ENCODE data around the gene NFKBIZ. TPM values are rescaled to one million over a fixed set of nuclear protein-coding genes. Genes with fewer than 3 reads are reported as not detected.

Gene NFKBIZ
- total and polyA plus RNA-seq, 2 experiments from 2014 or later, result 15.7 to 19.1 TPM

GRCh38 chr3:101829437-101829830 lies 19.9 kb upstream of the NFKBIZ start:
- TF ChIP-seq EZH2phosphoT487 (IDR thresholded peaks at IDR 0.05; ENCODE audit: insufficient read depth, low read depth) (no peak), EZH2 (IDR thresholded peaks at IDR 0.05; ENCODE audit: insufficient read depth, poor library complexity, severe bottlenecking) (no peak)
- peaks cover 37% of the 10 kb centered on the region for H3K4me1 ChIP-seq (ENCODE audit: insufficient read depth)
- H4K20me1 ChIP-seq (ENCODE audit: insufficient read depth), result no peaks in the 10 kb centered on the region
- H3K27me3 ChIP-seq (replicated peaks; ENCODE audit: insufficient read depth), result no peaks in the 10 kb centered on the region
- WGBS, 2 experiments (ENCODE audit: low coverage in 1 of 2, low lambda C conversion rate in 2 of 2, missing lambda C conversion rate in 2 of 2), result 88 to 94% methylated on average over 2 of the region's 2 CpGs
- H3K9me3 ChIP-seq (ENCODE audit: low read depth), result no peaks in the 10 kb centered on the region
- peak overlapping the region; percentile 78 for H3K4me3 ChIP-seq
- in situ Hi-C loops (cut with MboI), result no loop called here
- H3K36me3 ChIP-seq (ENCODE audit: low read depth), result no peaks in the 10 kb centered on the region
- peak overlapping the region; percentile 94 for H3K4me2 ChIP-seq (ENCODE audit: unreplicated experiment)
- H3K9me2 ChIP-seq (ENCODE audit: insufficient read depth), result no peaks in the 10 kb centered on the region
- peak overlapping the region; percentile 91 for H2AFZ ChIP-seq
- peak overlapping the region; percentile 87; the same call in 1 of the 2 replicates for H3K9ac ChIP-seq
- H3F3A ChIP-seq (ENCODE audit: insufficient read depth), result peaks cover 28% of the 10 kb centered on the region; the same call in 1 of the 2 replicates
- DNase-seq, result no peak
- peaks cover 7% of the 10 kb centered on the region; the same call in 1 of the 2 replicates for H3K79me2 ChIP-seq (ENCODE audit: insufficient read depth)
- no peak overlapping the region; the same call in 1 of the 2 replicates for H3K27ac ChIP-seq

- Histone ChIP-seq H4K20me1 (ENCODE audit: insufficient read depth) (no peaks in the 10 kb centered on the region), H3K36me3 (ENCODE audit: low read depth) (no peaks in the 10 kb centered on the region), H3K9me3 (ENCODE audit: low read depth) (no peaks in the 10 kb centered on the region), H3K4me1 (ENCODE audit: insufficient read depth) (peaks cover 37% of the 10 kb centered on the region), H3K79me2 (ENCODE audit: insufficient read depth) (peaks cover 7% of the 10 kb centered on the region; the same call in 1 of the 2 replicates), H2AFZ (no peak overlapping the region), H3K4me3 (0 out of 2 replicates have a peak overlapping the region, but pooled peaks have one; percentile 78), H3K9me2 (ENCODE audit: insufficient read depth) (no peaks in the 10 kb centered on the region), H3K4me2 (ENCODE audit: unreplicated experiment) (no peak overlapping the region), H3K27ac (no peak overlapping the region), H3F3A (ENCODE audit: insufficient read depth) (peaks cover 28% of the 10 kb centered on the region; the same call in 1 of the 2 replicates), H3K27me3 (replicated peaks; ENCODE audit: insufficient read depth) (no peaks in the 10 kb centered on the region), H3K9ac (no peak overlapping the region)
- in situ Hi-C loops (cut with MboI), result no loop called here
- WGBS, 2 experiments (ENCODE audit: low coverage in 1 of 2, low lambda C conversion rate in 2 of 2, missing lambda C conversion rate in 2 of 2), result 83% methylated on average over 2 of the region's 2 CpGs
- TF ChIP-seq EZH2phosphoT487 (IDR thresholded peaks at IDR 0.05; ENCODE audit: insufficient read depth, low read depth) (no peak), EZH2 (IDR thresholded peaks at IDR 0.05; ENCODE audit: insufficient read depth, poor library complexity, severe bottlenecking) (no peak)
- DNase-seq, result no peak
These were observed 19.4 kb upstream of the NFKBIZ start for GRCh38 chr3:101829874-101830273.

GRCh38 chr3:101833446-101833974 lies 15.8 kb upstream of the NFKBIZ start:
- Histone ChIP-seq H3K27me3 (replicated peaks; ENCODE audit: insufficient read depth) (no peaks in the 10 kb centered on the region), H3K27ac (no peak overlapping the region), H3F3A (ENCODE audit: insufficient read depth) (peaks cover 4% of the 10 kb centered on the region; the same call in 1 of the 2 replicates), H3K4me3 (no peak overlapping the region), H3K4me2 (ENCODE audit: unreplicated experiment) (no peak overlapping the region), H3K36me3 (ENCODE audit: low read depth) (no peaks in the 10 kb centered on the region), H3K4me1 (ENCODE audit: insufficient read depth) (peaks cover 18% of the 10 kb centered on the region), H3K79me2 (ENCODE audit: insufficient read depth) (peaks cover 7% of the 10 kb centered on the region; the same call in 1 of the 2 replicates), H3K9ac (no peak overlapping the region), H2AFZ (no peak overlapping the region), H4K20me1 (ENCODE audit: insufficient read depth) (no peaks in the 10 kb centered on the region), H3K9me2 (ENCODE audit: insufficient read depth) (no peaks in the 10 kb centered on the region), H3K9me3 (ENCODE audit: low read depth) (no peaks in the 10 kb centered on the region)
- 97 to 100% methylated on average over 2 of the region's 2 CpGs for WGBS, 2 experiments (ENCODE audit: low coverage in 1 of 2, low lambda C conversion rate in 2 of 2, missing lambda C conversion rate in 2 of 2)
- TF ChIP-seq EZH2phosphoT487 (IDR thresholded peaks at IDR 0.05; ENCODE audit: insufficient read depth, low read depth) (no peak), EZH2 (IDR thresholded peaks at IDR 0.05; ENCODE audit: insufficient read depth, poor library complexity, severe bottlenecking) (no peak)
- in situ Hi-C loops (cut with MboI), result no loop called here
- DNase-seq, result no peak

DNA sequence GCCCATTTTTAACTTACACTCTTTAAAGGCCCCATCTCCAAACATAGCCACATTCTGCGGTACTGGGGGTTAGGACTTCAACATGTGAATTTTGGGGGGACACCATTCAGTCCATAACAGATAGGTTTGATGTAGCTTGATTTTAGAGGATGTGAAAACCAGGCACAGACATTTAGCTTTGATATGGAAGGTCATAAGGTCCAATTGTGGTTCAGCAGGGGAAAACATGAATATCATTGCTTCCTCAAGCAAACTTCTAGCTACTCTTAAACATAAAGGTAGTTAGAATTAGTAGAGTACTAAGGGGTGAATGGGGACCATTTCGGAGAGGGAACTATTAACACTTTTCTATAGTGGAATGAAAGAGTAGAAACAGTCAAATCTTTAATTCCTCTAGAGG lies 13.6 kb upstream of the NFKBIZ start:
- Histone ChIP-seq H2AFZ (no peak overlapping the region), H3K27ac (no peak overlapping the region), H3K9ac (no peak overlapping the region), H3K4me3 (no peak overlapping the region), H3K79me2 (ENCODE audit: insufficient read depth) (no peaks in the 10 kb centered on the region), H3K4me2 (ENCODE audit: unreplicated experiment) (no peak overlapping the region), H3K9me3 (ENCODE audit: low read depth) (no peaks in the 10 kb centered on the region), H4K20me1 (ENCODE audit: insufficient read depth) (no peaks in the 10 kb centered on the region), H3K36me3 (ENCODE audit: low read depth) (no peaks in the 10 kb centered on the region), H3K27me3 (replicated peaks; ENCODE audit: insufficient read depth) (no peaks in the 10 kb centered on the region), H3K4me1 (ENCODE audit: insufficient read depth) (peaks cover 6% of the 10 kb centered on the region; the same call in 1 of the 2 replicates), H3F3A (ENCODE audit: insufficient read depth) (no peaks in the 10 kb centered on the region), H3K9me2 (ENCODE audit: insufficient read depth) (no peaks in the 10 kb centered on the region)
- in situ Hi-C loops (cut with MboI), result no loop called here
- DNase-seq, result no peak
- 97 to 100% methylated on average over 2 of the region's 2 CpGs for WGBS, 2 experiments (ENCODE audit: low coverage in 1 of 2, low lambda C conversion rate in 2 of 2, missing lambda C conversion rate in 2 of 2)
- TF ChIP-seq EZH2phosphoT487 (IDR thresholded peaks at IDR 0.05; ENCODE audit: insufficient read depth, low read depth) (no peak), EZH2 (IDR thresholded peaks at IDR 0.05; ENCODE audit: insufficient read depth, poor library complexity, severe bottlenecking) (no peak)

Measured in GM23248 (cell line).